H1 (cell line): ENCODE results near the gene CABCOCO1. TPM values are rescaled to one million over a fixed set of nuclear protein-coding genes. Genes with fewer than 3 reads are reported as not detected.

ENCODE experiments used
- CHD1 ChIP-seq: IDR thresholded peaks from 2 replicates; pipeline ENCODE4 v1.6.1; 2012; ENCODE audit warnings: low read depth, low read length, improper control_type of control experiment
- GABPA ChIP-seq: IDR thresholded peaks from 2 replicates; pipeline ENCODE4 v1.6.1; 2011; ENCODE audit warnings: mild to moderate bottlenecking, low read length, moderate library complexity, borderline replicate concordance; ENCODE audit not compliant: insufficient read depth
- KDM4A ChIP-seq: IDR thresholded peaks from one replicate; pipeline ENCODE4 v1.7.1; 2012; ENCODE audit warnings: low read depth, mild to moderate bottlenecking, moderate library complexity, low read length, inconsistent platforms; ENCODE audit not compliant: severe bottlenecking
- RBBP5 ChIP-seq: IDR thresholded peaks from 2 replicates; pipeline ENCODE4 v1.7.1; 2012; ENCODE audit warnings: low read depth, mild to moderate bottlenecking, inconsistent platforms, low read length, moderate library complexity, borderline replicate concordance
- RXRA ChIP-seq: IDR thresholded peaks from 2 replicates; pipeline ENCODE4 v1.6.1; 2011; ENCODE audit warnings: low read depth, mild to moderate bottlenecking, low read length, moderate library complexity; ENCODE audit not compliant: insufficient read depth
- TCF12 ChIP-seq: IDR thresholded peaks from 2 replicates; pipeline ENCODE4 v1.6.1; 2011; ENCODE audit warnings: low read depth, mild to moderate bottlenecking, low read length
- ZNF274 ChIP-seq: IDR thresholded peaks from 2 replicates; pipeline ENCODE4 v1.7.0; 2012; ENCODE audit warnings: low read length, borderline replicate concordance; ENCODE audit errors: extremely low read depth
- polyA plus RNA-seq, 7 experiments: library from polyadenylated mRNA; depleted of rRNA in 3 of 7; stranded (reverse) in 5 of 7; unstranded in 2 of 7; fragments of >200 nt in 5 of 7; fragments of 200-250 nt in 2 of 7; gene quantifications; 1 replicate in 5 of 7; 2 replicates in 1 of 7; 4 replicates in 1 of 7; pipeline versions ENCODE4 v1.2.1 to v1.2.3, GENCODE V29; 2011 to 2013; ENCODE audit warnings: missing spikeins in 2 of 7, mixed read lengths in 2 of 7
- total RNA-seq: library from RNA; stranded (reverse); fragmentation: NEBNext Ultra II Directional; extraction: Animal tissue kit (Norgen Biotek cat#: 25700); gene quantifications from 2 replicates; pipeline ENCODE4 v1.2.1, GENCODE V29; 2021

CABCOCO1 gene
- total and polyA plus RNA-seq, 2 of the 8 experiments (the other 6 are each of a cell fraction or from before 2014, with no cell fraction given): not detected

GRCh38 chr10:61764486-61764885, 101.8 kb downstream of the CABCOCO1 start (continued):
- no peak for TF ChIP-seq ZNF274
- no peak for TF ChIP-seq TCF12
- no peak for TF ChIP-seq GABPA
- no peak for TF ChIP-seq RXRA
- TF ChIP-seq KDM4A: no peak
- no peak for TF ChIP-seq RBBP5
- no peak for TF ChIP-seq CHD1
- TF ChIP-seq, all 59 proteins: peak for 0
